GM12878 (cell line): ENCODE data around the gene OR4F15. TPM values are rescaled to one million over a fixed set of nuclear protein-coding genes. Genes with fewer than 3 reads are reported as not detected.

Source experiments
- ATAC-seq: fragments of 200-7000 bp; cut with Tn5 transposase; 3 replicates; pipeline ENCODE4 v1.9.1; 2020; ENCODE audit warnings: mild to moderate bottlenecking, moderate library complexity
- BruUV-seq: library from RNA; stranded (reverse); fragments of 400-500 nt; replicated peaks from 2 replicates; lab custom pipeline; 2021; lab: Mats Ljungman, UMichigan
- CTCF ChIA-PET: fragments of 300-600 bp; sonication (Branson Sonifier 250); formaldehyde crosslinking; extraction: SDS; loops from one replicate; lab custom pipeline; 2021; ENCODE audit warnings: inconsistent platforms; lab: Yijun Ruan, JAX
- POLR2A ChIA-PET: fragments of 350-600 bp; formaldehyde crosslinking; extraction: SDS; loops from one replicate; lab custom pipeline; 2021; ENCODE audit warnings: inconsistent platforms; lab: Charles Lee
- RAD21 ChIA-PET: fragments of 300-600 bp; sonication (Branson Sonifier 250); formaldehyde crosslinking; loops from one replicate; lab custom pipeline; 2023; ENCODE audit warnings: antibody characterized with exemption; ENCODE audit not compliant: unreplicated experiment; lab: Charles Lee
- SMC1A ChIA-PET: fragments of 300-600 bp; sonication (Branson Sonifier 250); formaldehyde crosslinking; loops from one replicate; lab custom pipeline; 2023; ENCODE audit not compliant: unreplicated experiment, uncharacterized antibody; lab: Charles Lee
- DNase-seq: peaks from one replicate; pipeline ENCODE4 v3.0.0-alpha.2; 2011; ENCODE audit warnings: low read depth, low spot score
- FAIRE-seq: peaks from 3 replicates; lab custom pipeline; 2011; peaks lifted over from hg19 to GRCh38; lab: Jason Lieb, UNC
- H2AFZ ChIP-seq: 2 replicates; pipeline ENCODE4 v1.6.0; 2011; ENCODE audit warnings: low read depth, low read length, control low read depth; ENCODE audit not compliant: control insufficient read depth
- H3K27ac ChIP-seq: 2 replicates; pipeline ENCODE4 v1.5.1; 2011; ENCODE audit warnings: control low read depth; ENCODE audit not compliant: control insufficient read depth, insufficient read depth
- H3K27me3 ChIP-seq, 2 experiments: replicated peaks in 1 of 2; 2 replicates each; pipeline versions ENCODE4 v1.6.0 to v1.6.1; 2011; ENCODE audit warnings: low read length in 1 of 2; ENCODE audit not compliant: control insufficient read depth in 2 of 2, insufficient read depth in 2 of 2
- H3K36me3 ChIP-seq, 2 experiments: 2 replicates each; pipeline ENCODE4 v1.5.1; 2011; ENCODE audit warnings: low read length in 1 of 2; ENCODE audit not compliant: control insufficient read depth in 2 of 2, insufficient read depth in 2 of 2
- H3K4me1 ChIP-seq: 2 replicates; pipeline ENCODE4 v1.6.1; 2011; ENCODE audit warnings: mild to moderate bottlenecking, low read length, moderate library complexity, mixed read lengths; ENCODE audit not compliant: control insufficient read depth, insufficient read depth
- H3K4me2 ChIP-seq: 2 replicates; pipeline ENCODE4 v1.6.0; 2011; ENCODE audit warnings: control low read depth; ENCODE audit not compliant: control insufficient read depth, insufficient read depth
- H3K4me3 ChIP-seq: fragments of 200-600 bp; sonication (generic); 2 replicates; pipeline ENCODE4 v1.5.1; 2016
- H3K79me2 ChIP-seq: 2 replicates; pipeline ENCODE4 v1.6.0; 2011; ENCODE audit warnings: low read length; ENCODE audit not compliant: control insufficient read depth, insufficient read depth
- H3K9ac ChIP-seq: 2 replicates; pipeline ENCODE4 v1.8.0; 2011; ENCODE audit warnings: low read length, control low read depth, mixed read lengths; ENCODE audit not compliant: control insufficient read depth, insufficient read depth
- H3K9me3 ChIP-seq: replicated peaks from 3 replicates; pipeline ENCODE4 v1.5.1; 2011; ENCODE audit warnings: mild to moderate bottlenecking, low read length; ENCODE audit not compliant: control insufficient read depth, insufficient read depth
- H4K20me1 ChIP-seq: 2 replicates; pipeline ENCODE4 v1.6.0; 2011; ENCODE audit not compliant: control insufficient read depth, insufficient read depth
- GATAD2B ChIP-seq: fragments of 450-650 bp; conservative IDR thresholded peaks from 2 replicates; pipeline ENCODE4 v1.6.1; 2017; ENCODE audit warnings: low read depth, mild to moderate bottlenecking, moderate library complexity
- PAX8 ChIP-seq: fragments of 450-650 bp; IDR thresholded peaks from 2 replicates; pipeline ENCODE4 v1.6.1; 2017; ENCODE audit warnings: mild to moderate bottlenecking, moderate library complexity
- RAD21 ChIP-seq: IDR thresholded peaks from 2 replicates; pipeline ENCODE4 v1.6.1; 2011; ENCODE audit warnings: mild to moderate bottlenecking, low read depth, low read length, moderate library complexity; ENCODE audit not compliant: insufficient read depth
- RCOR1 ChIP-seq: conservative IDR thresholded peaks from 2 replicates; pipeline ENCODE4 v1.6.1; 2012; ENCODE audit warnings: low read depth, low read length, improper control_type of control experiment
- TARDBP ChIP-seq: IDR thresholded peaks from 2 replicates; pipeline ENCODE4 v1.6.1; 2016; ENCODE audit warnings: borderline replicate concordance
- TCF12 ChIP-seq: IDR thresholded peaks from 2 replicates; pipeline ENCODE4 v1.6.1; 2011; ENCODE audit warnings: low read depth, mild to moderate bottlenecking, low read length
- WGBS: methylation state at CpG from one replicate; pipeline ENCODE4 v1.1.6; 2016; ENCODE audit warnings: low lambda C conversion rate; ENCODE audit not compliant: insufficient replicate concordance, insufficient coverage; ENCODE audit errors: missing lambda C conversion rate; 5-methylcytosine and 5-hydroxymethylcytosine counted together
- in situ Hi-C: fragments of 300-500 bp; cut with MboI; formaldehyde crosslinking; loops from 9 replicates; pipeline ENCODE4 v1.14.3; 2018; ENCODE audit warnings: mixed read lengths
- intact Hi-C: fragments of 100-400 bp; cut with micrococcal nuclease; formaldehyde crosslinking; loops from one replicate; pipeline ENCODE4 v1.14.2; 2022; ENCODE audit not compliant: unreplicated experiment
- polyA plus RNA-seq, 11 experiments: library from polyadenylated mRNA; depleted of rRNA in 4 of 11; unstranded in 6 of 11; stranded (reverse) in 5 of 11; fragments of >200 nt; fragmentation: Nextera tagmentation in 4 of 11; fragmentation: Illumina TruSeq in 1 of 11; extraction: Ambion mirVana in 4 of 11; extraction: Trizol in 1 of 11; gene quantifications; 1 replicate in 1 of 11; 2 replicates in 10 of 11; pipeline versions ENCODE4 v1.2.1 to v1.2.3, GENCODE V29; 2011 to 2016; ENCODE audit warnings: inconsistent platforms in 2 of 11, missing spikeins in 2 of 11, low read depth in 1 of 11
- total RNA-seq, 4 experiments: library from RNA; depleted of rRNA in 3 of 4; stranded (reverse); fragments of >200 nt in 3 of 4; fragmentation: Illumina TruSeq in 1 of 4; extraction: Trizol in 1 of 4; gene quantifications; 2 replicates each; pipeline versions ENCODE4 v1.2.1 to v1.2.3, GENCODE V29; 2013 to 2021
- TF ChIP-seq, protein P1 (sequence below): fragments of 450-650 bp; IDR thresholded peaks from 2 replicates; pipeline ENCODE4 v1.6.1; 2017; ENCODE audit warnings: low read depth, mild to moderate bottlenecking, moderate library complexity
- TF ChIP-seq, protein P2 (sequence below): fragments of 450-650 bp; IDR thresholded peaks from 2 replicates; pipeline ENCODE4 v1.6.1; 2016; ENCODE audit warnings: mild to moderate bottlenecking, moderate library complexity, borderline replicate concordance
- TF ChIP-seq, protein P3 (sequence below): IDR thresholded peaks from 2 replicates; pipeline ENCODE4 v1.6.1; 2011; ENCODE audit warnings: low read depth, low read length, improper control_type of control experiment, borderline replicate concordance
- TF ChIP-seq, protein P4 (sequence below): IDR thresholded peaks from 2 replicates; pipeline ENCODE4 v1.6.1; 2012; ENCODE audit warnings: low read depth, low read length, improper control_type of control experiment
- TF ChIP-seq, protein P5 (sequence below): IDR thresholded peaks from 2 replicates; pipeline ENCODE4 v1.6.1; 2011; ENCODE audit warnings: borderline replicate concordance, low read depth, mild to moderate bottlenecking, moderate library complexity, low read length; ENCODE audit not compliant: insufficient read depth, poor library complexity, severe bottlenecking

OR4F15 gene
- total and polyA plus RNA-seq, 10 of the 15 experiments (the other 5 are each of a cell fraction or from before 2014, with no cell fraction given): not detected

DNA sequence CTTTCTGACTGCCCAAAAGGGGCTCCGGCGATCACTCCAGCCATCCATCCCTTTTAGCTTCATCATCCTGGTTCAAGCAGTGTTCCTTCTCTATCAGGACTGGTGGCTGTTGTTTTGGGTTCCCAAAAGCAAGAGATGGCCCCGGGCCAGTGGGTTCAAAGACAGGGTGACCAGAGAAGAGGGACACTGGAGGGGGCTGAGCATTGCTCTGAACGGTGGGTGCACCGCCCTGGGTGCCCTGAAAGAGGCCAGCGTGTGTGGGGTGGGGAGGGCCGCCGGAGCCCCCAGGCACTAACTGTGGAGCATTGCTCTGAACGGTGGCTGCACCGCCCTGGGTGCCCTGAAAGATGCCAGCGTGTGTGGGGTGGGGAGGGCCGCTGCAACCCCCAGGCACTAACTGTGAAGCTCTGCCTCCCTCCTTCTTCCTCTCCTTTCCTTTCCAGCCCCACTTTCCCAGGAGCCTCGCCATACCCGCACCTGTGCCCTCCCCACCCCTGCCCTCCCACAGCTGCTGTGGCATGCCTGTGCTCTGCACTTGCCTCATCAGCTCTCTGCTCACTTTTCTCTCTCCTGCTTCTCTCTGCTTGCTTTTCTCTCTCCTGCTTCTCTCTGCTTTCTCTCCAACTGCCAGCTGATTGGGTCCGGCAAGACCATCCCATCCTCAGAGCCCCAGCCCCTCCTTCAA, 46.1 kb upstream of the OR4F15 start:
- Histone ChIP-seq H3K9ac (no peak overlapping the region), H3K9me3 (no peaks in the 10 kb centered on the region), H4K20me1 (no peaks in the 10 kb centered on the region), H2AFZ (no peak overlapping the region), H3K4me2 (no peak overlapping the region), H3K4me3 (no peak overlapping the region), H3K27me3 (no peaks in the 10 kb centered on the region), H3K27ac (no peak overlapping the region), H3K79me2 (no peaks in the 10 kb centered on the region), H3K36me3 (no peaks in the 10 kb centered on the region), H3K4me1 (no peaks in the 10 kb centered on the region)
- in situ Hi-C loops: loop anchor here (10.0 kb wide), 1 partner anchor 1971 kb away; no protein-coding TSS in a partner anchor
- DNase-seq (no peak), FAIRE-seq (no peak), ATAC-seq (no peak)
- no TSS peak for BruUV-seq
- ChIA-PET SMC1A (interaction anchor here (0.6 kb wide), 1 partner anchor 44 kb away, joined by 3 read pairs; no protein-coding TSS in a partner anchor), POLR2A (no interaction called here), CTCF (no interaction called here), RAD21 (no interaction called here)
- TF ChIP-seq, protein P1, sequence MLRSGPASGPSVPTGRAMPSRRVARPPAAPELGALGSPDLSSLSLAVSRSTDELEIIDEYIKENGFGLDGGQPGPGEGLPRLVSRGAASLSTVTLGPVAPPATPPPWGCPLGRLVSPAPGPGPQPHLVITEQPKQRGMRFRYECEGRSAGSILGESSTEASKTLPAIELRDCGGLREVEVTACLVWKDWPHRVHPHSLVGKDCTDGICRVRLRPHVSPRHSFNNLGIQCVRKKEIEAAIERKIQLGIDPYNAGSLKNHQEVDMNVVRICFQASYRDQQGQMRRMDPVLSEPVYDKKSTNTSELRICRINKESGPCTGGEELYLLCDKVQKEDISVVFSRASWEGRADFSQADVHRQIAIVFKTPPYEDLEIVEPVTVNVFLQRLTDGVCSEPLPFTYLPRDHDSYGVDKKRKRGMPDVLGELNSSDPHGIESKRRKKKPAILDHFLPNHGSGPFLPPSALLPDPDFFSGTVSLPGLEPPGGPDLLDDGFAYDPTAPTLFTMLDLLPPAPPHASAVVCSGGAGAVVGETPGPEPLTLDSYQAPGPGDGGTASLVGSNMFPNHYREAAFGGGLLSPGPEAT: no peak
- TF ChIP-seq, protein P2, sequence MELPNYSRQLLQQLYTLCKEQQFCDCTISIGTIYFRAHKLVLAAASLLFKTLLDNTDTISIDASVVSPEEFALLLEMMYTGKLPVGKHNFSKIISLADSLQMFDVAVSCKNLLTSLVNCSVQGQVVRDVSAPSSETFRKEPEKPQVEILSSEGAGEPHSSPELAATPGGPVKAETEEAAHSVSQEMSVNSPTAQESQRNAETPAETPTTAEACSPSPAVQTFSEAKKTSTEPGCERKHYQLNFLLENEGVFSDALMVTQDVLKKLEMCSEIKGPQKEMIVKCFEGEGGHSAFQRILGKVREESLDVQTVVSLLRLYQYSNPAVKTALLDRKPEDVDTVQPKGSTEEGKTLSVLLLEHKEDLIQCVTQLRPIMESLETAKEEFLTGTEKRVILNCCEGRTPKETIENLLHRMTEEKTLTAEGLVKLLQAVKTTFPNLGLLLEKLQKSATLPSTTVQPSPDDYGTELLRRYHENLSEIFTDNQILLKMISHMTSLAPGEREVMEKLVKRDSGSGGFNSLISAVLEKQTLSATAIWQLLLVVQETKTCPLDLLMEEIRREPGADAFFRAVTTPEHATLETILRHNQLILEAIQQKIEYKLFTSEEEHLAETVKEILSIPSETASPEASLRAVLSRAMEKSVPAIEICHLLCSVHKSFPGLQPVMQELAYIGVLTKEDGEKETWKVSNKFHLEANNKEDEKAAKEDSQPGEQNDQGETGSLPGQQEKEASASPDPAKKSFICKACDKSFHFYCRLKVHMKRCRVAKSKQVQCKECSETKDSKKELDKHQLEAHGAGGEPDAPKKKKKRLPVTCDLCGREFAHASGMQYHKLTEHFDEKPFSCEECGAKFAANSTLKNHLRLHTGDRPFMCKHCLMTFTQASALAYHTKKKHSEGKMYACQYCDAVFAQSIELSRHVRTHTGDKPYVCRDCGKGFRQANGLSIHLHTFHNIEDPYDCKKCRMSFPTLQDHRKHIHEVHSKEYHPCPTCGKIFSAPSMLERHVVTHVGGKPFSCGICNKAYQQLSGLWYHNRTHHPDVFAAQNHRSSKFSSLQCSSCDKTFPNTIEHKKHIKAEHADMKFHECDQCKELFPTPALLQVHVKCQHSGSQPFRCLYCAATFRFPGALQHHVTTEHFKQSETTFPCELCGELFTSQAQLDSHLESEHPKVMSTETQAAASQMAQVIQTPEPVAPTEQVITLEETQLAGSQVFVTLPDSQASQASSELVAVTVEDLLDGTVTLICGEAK: no peak
- TF ChIP-seq, protein P3, sequence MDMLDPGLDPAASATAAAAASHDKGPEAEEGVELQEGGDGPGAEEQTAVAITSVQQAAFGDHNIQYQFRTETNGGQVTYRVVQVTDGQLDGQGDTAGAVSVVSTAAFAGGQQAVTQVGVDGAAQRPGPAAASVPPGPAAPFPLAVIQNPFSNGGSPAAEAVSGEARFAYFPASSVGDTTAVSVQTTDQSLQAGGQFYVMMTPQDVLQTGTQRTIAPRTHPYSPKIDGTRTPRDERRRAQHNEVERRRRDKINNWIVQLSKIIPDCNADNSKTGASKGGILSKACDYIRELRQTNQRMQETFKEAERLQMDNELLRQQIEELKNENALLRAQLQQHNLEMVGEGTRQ: no peak
- no peak for TF ChIP-seq TCF12
- TF ChIP-seq, protein P4, sequence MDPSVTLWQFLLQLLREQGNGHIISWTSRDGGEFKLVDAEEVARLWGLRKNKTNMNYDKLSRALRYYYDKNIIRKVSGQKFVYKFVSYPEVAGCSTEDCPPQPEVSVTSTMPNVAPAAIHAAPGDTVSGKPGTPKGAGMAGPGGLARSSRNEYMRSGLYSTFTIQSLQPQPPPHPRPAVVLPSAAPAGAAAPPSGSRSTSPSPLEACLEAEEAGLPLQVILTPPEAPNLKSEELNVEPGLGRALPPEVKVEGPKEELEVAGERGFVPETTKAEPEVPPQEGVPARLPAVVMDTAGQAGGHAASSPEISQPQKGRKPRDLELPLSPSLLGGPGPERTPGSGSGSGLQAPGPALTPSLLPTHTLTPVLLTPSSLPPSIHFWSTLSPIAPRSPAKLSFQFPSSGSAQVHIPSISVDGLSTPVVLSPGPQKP: no peak
- no peak for TF ChIP-seq RAD21
- no peak for TF ChIP-seq RCOR1
- no peak for TF ChIP-seq TARDBP
- TF ChIP-seq PAX8: no peak
- TF ChIP-seq, protein P5, sequence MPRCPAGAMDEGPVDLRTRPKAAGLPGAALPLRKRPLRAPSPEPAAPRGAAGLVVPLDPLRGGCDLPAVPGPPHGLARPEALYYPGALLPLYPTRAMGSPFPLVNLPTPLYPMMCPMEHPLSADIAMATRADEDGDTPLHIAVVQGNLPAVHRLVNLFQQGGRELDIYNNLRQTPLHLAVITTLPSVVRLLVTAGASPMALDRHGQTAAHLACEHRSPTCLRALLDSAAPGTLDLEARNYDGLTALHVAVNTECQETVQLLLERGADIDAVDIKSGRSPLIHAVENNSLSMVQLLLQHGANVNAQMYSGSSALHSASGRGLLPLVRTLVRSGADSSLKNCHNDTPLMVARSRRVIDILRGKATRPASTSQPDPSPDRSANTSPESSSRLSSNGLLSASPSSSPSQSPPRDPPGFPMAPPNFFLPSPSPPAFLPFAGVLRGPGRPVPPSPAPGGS: no peak
- no peak for TF ChIP-seq GATAD2B
- WGBS: 80% methylated on average over 13 of the region's 15 CpGs
- intact Hi-C loops: no loop called here
